Thyroid gland (tissue), 4 donors: ENCODE results near the gene ALDH1B1. TPM values are rescaled to one million over a fixed set of nuclear protein-coding genes. Genes with fewer than 3 reads are reported as not detected.

ENCODE experiments used
- DNase-seq, 2 donors: peaks; one replicate each; pipeline ENCODE4 v3.0.0-alpha.2; 2019
- H3K27ac ChIP-seq, 3 donors: fragments of 200-600 bp; sonication (generic); 1 replicate in 2 of 3; 2 replicates in 1 of 3; pipeline ENCODE4 v1.5.1; 2016 to 2019; ENCODE audit warnings: mild to moderate bottlenecking in 1 of 3, moderate library complexity in 1 of 3
- H3K27me3 ChIP-seq: fragments of 200-600 bp; sonication (generic); one replicate; pipeline ENCODE4 v1.5.1; 2019
- H3K36me3 ChIP-seq, 2 donors: fragments of 200-600 bp; sonication (generic); one replicate each; pipeline ENCODE4 v1.5.1; 2016 to 2019
- H3K4me1 ChIP-seq, 2 donors: fragments of 200-600 bp; sonication (generic); one replicate each; pipeline ENCODE4 v1.5.1; 2017 to 2019
- H3K4me3 ChIP-seq, 3 donors: fragments of 200-600 bp; sonication (generic); replicated peaks in 1 of 3; 1 replicate in 2 of 3; 2 replicates in 1 of 3; pipeline ENCODE4 v1.5.1; 2016; ENCODE audit warnings: mild to moderate bottlenecking in 1 of 3
- H3K9me3 ChIP-seq: fragments of 200-600 bp; sonication (generic); one replicate; pipeline ENCODE4 v1.5.1; 2017
- CTCF ChIP-seq, 6 experiments: fragments of 200-600 bp in 3 of 6; fragments of 450-650 bp in 3 of 6; sonication (generic) in 3 of 6; IDR thresholded peaks; one replicate each; pipeline ENCODE4 v1.5.1; 2016 to 2019; ENCODE audit warnings: antibody characterized with exemption in 6 of 6, mild to moderate bottlenecking in 2 of 6, inconsistent platforms in 1 of 6, moderate library complexity in 1 of 6
- POLR2A ChIP-seq, 2 donors: fragments of 450-650 bp; IDR thresholded peaks; one replicate each; pipeline ENCODE4 v1.6.1; 2017; ENCODE audit warnings: antibody characterized with exemption in 2 of 2, mild to moderate bottlenecking in 2 of 2, moderate library complexity in 1 of 2
- WGBS, 2 donors: methylation state at CpG; one replicate each; pipeline ENCODE4 v1.1.5; 2017; 5-methylcytosine and 5-hydroxymethylcytosine counted together
- intact Hi-C: fragments of 100-400 bp; cut with DNase I; formaldehyde crosslinking; loops from one replicate; pipeline ENCODE4 v1.15.1; 2023
- total RNA-seq, 4 donors: library from RNA; depleted of rRNA; stranded (reverse); fragments of >200 nt; gene quantifications; one replicate each; pipeline ENCODE4 v1.2.3, GENCODE V29; 2016

ALDH1B1 gene
- total RNA-seq, 4 donors from 2014 or later, result 11.3 to 33.9 (median 22.8) TPM

GRCh38 chr9:38368731-38369130 lies 23.8 kb upstream of the ALDH1B1 start:
- no peaks in the 10 kb centered on the region for H3K27me3 ChIP-seq
- no peak overlapping the region for H3K4me3 ChIP-seq
- DNase-seq, result no peak
- intact Hi-C loops, result no loop called here
- H3K27ac ChIP-seq, result no peak overlapping the region
- 64 to 65% methylated on average over 2 of the region's 2 CpGs for WGBS, 2 donors
- H3K36me3 ChIP-seq, result no peaks in the 10 kb centered on the region
- no peaks in the 10 kb centered on the region for H3K9me3 ChIP-seq
- TF ChIP-seq POLR2A (IDR thresholded peaks at IDR 0.05) (no peak), CTCF (IDR thresholded peaks at IDR 0.05) (no peak)
- H3K4me1 ChIP-seq, result no peaks in the 10 kb centered on the region

GRCh38 chr9:38370176-38370575 lies 22.3 kb upstream of the ALDH1B1 start:
- TF ChIP-seq CTCF (IDR thresholded peaks at IDR 0.05) (no peak), POLR2A (IDR thresholded peaks at IDR 0.05) (no peak)
- Histone ChIP-seq H3K4me3 (no peak overlapping the region), H3K4me1 (no peaks in the 10 kb centered on the region), H3K27me3 (no peaks in the 10 kb centered on the region), H3K9me3 (no peaks in the 10 kb centered on the region), H3K27ac (no peak overlapping the region), H3K36me3 (no peaks in the 10 kb centered on the region)
- intact Hi-C loops, result loop anchor here (5.0 kb wide), 1 partner anchor 62 kb away; no protein-coding TSS in a partner anchor
- no peak for DNase-seq
- 83 to 93% methylated on average over 4 of the region's 4 CpGs for WGBS, 2 donors

- intact Hi-C loops, result loop anchor here (5.0 kb wide), 1 partner anchor 61 kb away; no protein-coding TSS in a partner anchor
- DNase-seq, result peak; percentile 76 to 79
- no peaks in the 10 kb centered on the region for H3K4me1 ChIP-seq
- TF ChIP-seq POLR2A (IDR thresholded peaks at IDR 0.05) (no peak), CTCF (IDR thresholded peaks at IDR 0.05) (peak in 5 of 6 experiments; percentile 14 to 86 (median 81))
- 65 to 69% methylated on average over 2 of the region's 2 CpGs for WGBS, 2 donors
- H3K27me3 ChIP-seq, result no peaks in the 10 kb centered on the region
- no peaks in the 10 kb centered on the region for H3K36me3 ChIP-seq
- H3K9me3 ChIP-seq, result no peaks in the 10 kb centered on the region
- H3K4me3 ChIP-seq, result no peak overlapping the region
- no peak overlapping the region for H3K27ac ChIP-seq
These were observed 21.0 kb upstream of the ALDH1B1 start for GRCh38 chr9:38371495-38371894.

GRCh38 chr9:38372762-38373619 lies 19.5 kb upstream of the ALDH1B1 start:
- no peak overlapping the region for H3K27ac ChIP-seq
- 79 to 85% methylated on average over 10 of the region's 10 CpGs for WGBS, 2 donors
- no peak overlapping the region for H3K4me3 ChIP-seq
- intact Hi-C loops, result loop anchor here (5.0 kb wide), 1 partner anchor 59 kb away; no protein-coding TSS in a partner anchor
- TF ChIP-seq CTCF (IDR thresholded peaks at IDR 0.05) (no peak), POLR2A (IDR thresholded peaks at IDR 0.05) (no peak)
- no peaks in the 10 kb centered on the region for H3K4me1 ChIP-seq
- no peaks in the 10 kb centered on the region for H3K36me3 ChIP-seq
- no peak for DNase-seq
- no peaks in the 10 kb centered on the region for H3K27me3 ChIP-seq
- H3K9me3 ChIP-seq, result no peaks in the 10 kb centered on the region

- no peak overlapping the region for H3K27ac ChIP-seq
- no peaks in the 10 kb centered on the region for H3K9me3 ChIP-seq
- no peak for DNase-seq
- intact Hi-C loops, result loop anchor here (5.0 kb wide), 1 partner anchor 59 kb away; no protein-coding TSS in a partner anchor
- 80 to 85% methylated on average over 3 of the region's 3 CpGs for WGBS, 2 donors
- no peak overlapping the region for H3K4me3 ChIP-seq
- no peaks in the 10 kb centered on the region for H3K4me1 ChIP-seq
- H3K36me3 ChIP-seq, result no peaks in the 10 kb centered on the region
- TF ChIP-seq CTCF (IDR thresholded peaks at IDR 0.05) (no peak), POLR2A (IDR thresholded peaks at IDR 0.05) (no peak)
- no peaks in the 10 kb centered on the region for H3K27me3 ChIP-seq
These were observed 18.8 kb upstream of the ALDH1B1 start for GRCh38 chr9:38373679-38374078.
